RPMI8226 (cell line): ENCODE measurements around the gene CPT1A.
A peak's percentile ranks its signal among the peaks of the same experiment; 100 is the strongest.

ENCODE experiments used
- DNase-seq: peaks from one replicate; pipeline ENCODE4 v3.0.0-alpha.2; 2015

CPT1A gene

DNA sequence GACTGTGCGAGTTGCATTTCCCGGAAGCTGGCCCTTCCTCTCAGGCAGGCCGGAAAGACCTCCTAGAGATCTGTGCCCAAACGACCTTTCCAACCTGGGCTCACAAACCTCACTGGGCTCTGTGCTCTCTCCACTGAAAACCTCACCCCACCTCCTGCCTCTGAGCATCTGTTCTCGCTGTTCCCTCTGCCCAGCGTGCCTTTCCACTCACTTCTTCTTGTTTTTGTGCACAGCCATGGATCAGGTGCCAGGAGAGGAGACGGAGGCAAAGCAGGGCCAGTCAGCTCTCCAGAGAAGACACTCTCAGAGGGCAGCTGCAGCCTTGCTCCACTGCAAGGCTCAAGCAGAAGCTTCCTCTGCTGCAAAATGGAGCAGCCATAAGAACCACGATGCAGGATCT lies 10.9 kb upstream of the CPT1A start:
- DNase-seq: no peak

DNA sequence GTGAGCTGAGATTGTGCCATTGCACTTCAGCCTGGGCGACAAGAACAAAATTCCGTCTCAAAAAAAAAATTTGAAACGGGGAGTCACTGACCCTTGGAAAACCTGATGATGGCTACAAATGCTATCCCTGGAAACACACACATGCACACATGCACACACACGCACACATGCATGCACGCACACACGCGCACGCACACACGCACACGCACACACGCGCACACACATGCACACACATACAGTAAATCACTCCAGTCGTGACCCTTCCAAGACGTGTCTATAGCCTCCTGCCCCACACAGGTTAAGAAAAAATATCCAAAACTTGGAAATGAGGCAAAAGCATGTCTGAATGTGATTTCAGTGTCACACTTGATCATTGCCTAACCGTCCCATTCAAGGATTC lies 6.7 kb upstream of the CPT1A start:
- DNase-seq: no peak

- no peak for DNase-seq
These were observed 5.7 kb upstream of the CPT1A start for GRCh38 chr11:68847395-68847794.

DNA sequence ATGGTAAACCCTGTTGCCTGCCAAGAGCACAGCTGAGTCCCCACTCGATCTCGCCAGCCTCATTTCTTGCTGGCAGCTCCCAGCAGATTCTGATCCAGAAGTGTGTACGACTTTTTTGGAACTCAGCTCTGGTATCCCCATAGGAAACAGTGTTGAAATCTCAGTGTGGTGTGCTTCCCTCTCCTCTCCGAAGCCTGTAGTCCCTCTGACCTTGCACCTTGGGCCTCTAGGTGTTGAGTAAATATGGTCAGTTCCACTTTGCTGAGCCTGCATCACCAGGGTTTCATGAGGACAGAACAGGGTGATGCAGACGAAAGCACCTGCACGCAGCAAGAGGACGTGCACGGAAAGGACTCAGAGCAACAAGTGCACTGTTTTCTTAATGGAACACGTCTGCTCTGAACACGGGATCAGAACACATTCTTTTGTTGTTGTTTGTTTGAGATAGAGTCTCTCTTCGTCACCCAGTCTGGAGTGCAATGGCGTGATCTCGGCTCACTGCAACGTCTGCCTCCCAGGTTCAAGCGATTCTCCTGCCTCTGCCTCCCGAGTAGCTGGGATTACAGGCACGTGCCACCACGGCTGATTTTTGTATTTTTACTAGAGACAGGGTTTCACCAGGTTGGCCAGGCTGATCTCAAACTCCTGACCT lies 3.8 kb upstream of the CPT1A start:
- DNase-seq: no peak

DNA sequence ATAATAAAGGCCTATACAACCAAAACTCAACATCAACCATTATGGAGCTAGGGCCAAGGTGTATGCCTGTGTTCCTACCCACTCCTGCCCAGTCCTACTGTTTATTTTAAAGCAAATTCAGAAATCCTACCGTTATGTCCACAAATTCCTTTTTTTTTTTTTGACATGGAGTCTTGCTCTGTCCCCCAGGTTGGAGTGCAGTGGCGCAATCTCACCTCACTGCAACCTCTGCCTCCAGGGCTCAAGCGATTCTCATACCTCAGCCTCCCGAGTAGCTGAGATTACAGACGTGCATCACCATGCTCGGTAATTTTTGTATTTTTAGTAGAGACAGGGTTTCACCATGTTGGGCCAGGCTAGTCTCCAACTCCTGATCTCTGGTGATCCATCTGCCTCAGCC lies 3.1 kb upstream of the CPT1A start:
- no peak for DNase-seq

DNA sequence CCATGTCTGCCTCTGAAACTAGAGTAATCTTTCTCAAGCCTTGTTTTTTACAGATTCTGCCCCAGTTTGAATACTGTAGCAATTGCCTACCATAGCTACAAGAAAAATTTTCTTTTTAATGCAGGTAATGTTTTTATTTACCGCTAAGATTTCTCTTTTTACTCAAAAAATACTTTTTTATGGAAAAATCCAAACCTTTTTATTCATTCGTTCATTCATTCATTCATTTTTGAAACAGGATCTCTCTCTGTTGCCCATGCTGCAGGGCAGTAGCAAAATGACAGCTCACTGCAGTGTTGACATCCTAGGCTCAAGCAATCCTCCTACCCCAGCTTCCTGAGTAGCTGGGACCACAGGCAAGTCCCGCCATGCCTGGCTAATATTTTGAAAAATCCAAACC lies 2.7 kb upstream of the CPT1A start:
- DNase-seq: no peak

GRCh38 chr11:68843703-68844312 lies 2.1 kb upstream of the CPT1A start:
- peak; percentile 98 for DNase-seq

GRCh38 chr11:68843052-68843561 lies 1.4 kb upstream of the CPT1A start:
- peak; percentile 86 for DNase-seq

- DNase-seq: no peak
These were observed 823 bp upstream of the CPT1A start for GRCh38 chr11:68842427-68843051.

DNA sequence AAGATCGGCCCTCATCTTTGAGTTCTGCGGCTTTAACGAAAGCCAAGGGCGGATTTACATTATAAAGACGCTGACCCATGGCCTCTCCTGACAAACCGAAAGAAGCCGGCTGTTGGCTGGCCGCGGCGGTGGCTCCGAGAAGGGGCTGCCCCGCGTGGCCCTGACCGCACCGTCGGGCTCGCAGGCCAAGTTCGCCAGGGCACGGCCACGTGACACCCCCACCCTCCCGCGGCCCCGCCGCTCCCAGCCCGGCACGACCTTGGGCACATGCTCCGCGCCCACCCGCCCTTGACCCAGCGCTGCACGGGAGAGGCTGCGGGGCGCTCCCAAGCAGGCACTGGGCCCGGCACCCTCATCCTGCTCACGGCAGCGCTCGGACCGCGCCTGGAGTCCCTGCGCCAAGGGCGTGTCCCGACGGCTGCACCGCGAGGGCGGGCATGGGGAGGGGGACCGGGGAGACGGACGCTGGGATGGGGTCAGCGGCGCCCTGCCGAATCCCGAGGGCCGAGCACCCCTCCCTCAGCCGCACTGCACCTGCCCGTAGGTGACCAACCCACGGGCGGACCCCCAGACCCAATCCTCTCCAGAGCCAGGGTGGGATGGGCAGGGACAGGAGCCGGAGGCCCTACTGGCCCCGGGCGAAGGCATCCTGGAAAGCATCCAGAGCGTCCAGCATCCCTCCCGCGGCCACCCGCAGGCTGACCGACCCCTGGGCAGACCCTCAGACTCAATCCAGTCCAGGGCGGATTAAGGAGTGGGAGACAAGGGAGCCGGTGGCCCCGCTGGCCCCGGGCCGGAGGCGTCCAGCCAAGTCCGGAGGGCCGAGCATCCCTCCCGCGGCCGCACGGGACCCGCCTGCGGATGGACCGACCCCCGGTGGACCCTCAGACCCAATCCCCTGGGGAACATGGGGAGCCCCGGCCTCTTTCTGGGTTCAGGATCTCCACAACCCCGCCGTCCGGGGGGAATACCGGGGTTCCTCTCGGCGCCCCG lies 759 bp downstream of the CPT1A start:
- DNase-seq: peak; percentile 74

GRCh38 chr11:68839911-68840641 lies 1.6 kb downstream of the CPT1A start:
- DNase-seq: peak; percentile 82

DNA sequence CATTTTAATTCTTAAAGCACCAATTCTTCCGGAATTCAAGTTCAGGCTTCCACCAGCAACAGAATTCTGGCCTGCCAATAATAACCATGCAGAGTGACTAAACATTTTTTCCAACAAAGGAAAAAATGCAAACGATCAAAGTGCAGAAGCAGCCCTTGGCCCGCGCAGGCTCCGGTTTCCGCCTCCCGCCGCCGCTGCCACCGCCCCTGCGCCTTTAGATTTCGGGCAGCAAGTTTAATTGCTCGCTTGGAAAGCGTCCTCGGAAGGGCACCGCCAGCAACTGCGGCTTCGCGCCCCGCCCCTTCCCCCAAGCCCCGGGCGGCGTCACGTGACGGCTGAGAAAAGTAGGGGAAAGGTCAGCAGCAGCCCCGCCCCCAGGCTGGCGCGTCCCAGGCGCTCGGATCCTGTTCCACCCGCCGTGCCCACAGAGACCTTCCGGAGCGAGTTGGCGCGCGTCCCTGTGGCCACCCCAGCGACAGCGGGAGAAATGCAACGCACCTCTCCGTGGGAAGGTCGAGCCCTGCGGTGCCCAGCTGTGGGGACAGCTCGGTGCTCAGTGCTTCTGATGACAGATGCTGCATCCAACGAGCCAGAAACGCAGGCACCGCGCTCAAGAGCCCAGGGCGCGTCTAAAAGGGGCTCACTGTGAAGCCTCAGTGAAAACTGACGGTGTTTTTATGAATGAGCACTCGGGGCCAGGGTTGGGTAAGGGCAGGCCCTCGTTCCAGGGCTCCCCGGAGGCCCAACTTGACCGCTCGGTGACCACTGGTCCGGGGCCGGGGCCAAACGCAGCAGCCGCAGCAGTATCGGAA lies 2.5 kb downstream of the CPT1A start:
- peak; percentile 99 for DNase-seq

DNA sequence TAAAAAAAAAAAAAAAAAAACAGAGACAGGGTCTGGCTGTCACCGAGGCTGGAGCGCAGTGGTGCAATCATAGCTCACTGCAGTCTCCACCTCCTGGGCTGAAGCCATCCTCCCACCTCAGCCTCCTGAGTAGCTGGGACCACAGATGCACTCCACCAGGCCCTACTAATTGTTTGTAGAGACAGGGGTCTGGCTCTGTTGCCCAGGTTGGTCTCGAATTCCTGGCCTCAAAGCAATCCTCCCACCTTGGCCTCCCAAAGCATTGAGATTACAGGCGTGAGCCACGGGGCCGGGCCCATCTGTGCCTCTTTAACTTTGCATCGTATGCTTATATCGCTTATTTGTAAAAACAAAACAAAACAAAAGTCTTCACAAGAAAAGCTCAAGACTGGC lies 3.1 kb downstream of the CPT1A start:
- peak; percentile 39 for DNase-seq

DNA sequence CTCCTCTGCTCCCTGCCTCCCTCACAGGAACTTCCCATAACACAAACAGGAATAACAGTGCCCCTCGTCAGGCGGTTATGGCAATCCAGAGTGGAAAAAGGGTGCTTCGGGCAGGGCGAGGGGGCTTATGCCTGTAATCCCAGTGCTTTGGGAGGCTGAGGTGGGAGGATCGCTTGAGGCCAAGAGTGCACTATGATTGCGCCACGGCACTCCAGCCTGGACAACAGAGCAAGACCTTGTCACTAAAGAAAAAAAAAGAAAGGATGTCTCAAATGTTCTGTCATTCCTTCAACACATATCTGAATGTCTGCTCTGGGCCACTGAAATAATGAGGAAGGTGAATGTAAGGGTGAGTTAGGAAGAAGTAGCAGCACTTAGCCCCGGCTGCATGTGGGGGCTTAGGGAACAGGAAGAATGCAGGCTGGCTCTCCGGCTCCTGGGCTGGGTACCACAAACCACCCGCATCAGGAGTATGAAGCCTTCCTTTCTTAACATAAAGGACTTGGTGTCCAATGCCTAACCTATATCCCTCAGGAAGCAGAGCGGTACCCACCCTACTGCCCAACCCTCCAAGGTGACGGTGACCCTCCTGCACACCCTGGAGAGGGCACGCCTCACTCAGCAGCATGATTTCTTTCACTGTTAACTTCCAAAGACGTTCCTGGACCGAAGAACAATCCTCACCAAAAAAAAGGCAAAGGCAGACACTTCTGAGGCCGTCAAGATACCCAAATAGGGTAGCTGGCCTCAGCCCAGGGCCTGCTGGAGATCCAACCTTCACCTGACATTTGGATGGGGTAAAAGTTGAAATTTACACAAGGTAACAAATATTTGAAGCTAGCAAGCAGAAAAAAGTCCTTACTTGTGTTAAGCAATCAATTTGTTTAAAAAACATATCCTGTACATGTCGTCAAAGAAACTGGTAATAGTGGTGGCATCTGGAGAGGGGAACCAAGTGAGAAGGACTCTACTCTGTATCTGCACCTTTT lies 3.8 kb downstream of the CPT1A start:
- DNase-seq: no peak

- DNase-seq: no peak
These were observed 6.0 kb downstream of the CPT1A start for GRCh38 chr11:68835749-68836148.

GRCh38 chr11:68835328-68835727 lies 6.4 kb downstream of the CPT1A start:
- no peak for DNase-seq

DNA sequence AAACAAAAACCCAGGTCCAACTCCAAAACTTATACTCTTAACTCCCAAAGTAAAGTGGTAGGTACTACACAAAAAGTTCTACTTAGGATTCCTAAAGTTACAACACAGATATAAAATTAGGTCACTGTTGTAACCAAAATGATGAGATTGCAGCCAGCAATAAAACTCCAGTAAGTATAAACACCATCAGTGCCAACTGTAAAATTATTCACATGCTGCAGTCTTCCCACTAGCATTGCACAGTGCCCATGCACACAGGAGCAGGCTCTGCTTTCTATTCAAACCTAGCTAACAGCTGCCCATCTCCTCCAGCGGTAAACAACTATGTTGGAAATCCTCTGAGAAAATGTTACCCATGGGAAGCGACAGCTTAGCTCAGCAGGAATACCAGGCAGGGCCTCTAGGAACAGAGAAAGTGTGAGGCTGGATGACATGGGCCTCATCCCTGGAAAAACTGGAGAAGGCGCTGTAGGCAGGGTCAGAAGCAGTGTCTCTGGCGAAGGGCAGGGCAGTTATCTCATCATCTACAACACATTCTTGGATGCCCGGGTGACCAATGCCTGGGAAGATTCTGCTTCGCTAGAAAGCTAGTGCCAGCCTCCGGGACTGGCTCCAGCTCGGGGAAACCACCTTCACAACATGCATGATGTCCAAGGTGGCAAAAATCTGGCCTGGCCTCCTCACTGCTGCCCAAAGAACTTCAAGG lies 9.1 kb downstream of the CPT1A start:
- no peak for DNase-seq

DNA sequence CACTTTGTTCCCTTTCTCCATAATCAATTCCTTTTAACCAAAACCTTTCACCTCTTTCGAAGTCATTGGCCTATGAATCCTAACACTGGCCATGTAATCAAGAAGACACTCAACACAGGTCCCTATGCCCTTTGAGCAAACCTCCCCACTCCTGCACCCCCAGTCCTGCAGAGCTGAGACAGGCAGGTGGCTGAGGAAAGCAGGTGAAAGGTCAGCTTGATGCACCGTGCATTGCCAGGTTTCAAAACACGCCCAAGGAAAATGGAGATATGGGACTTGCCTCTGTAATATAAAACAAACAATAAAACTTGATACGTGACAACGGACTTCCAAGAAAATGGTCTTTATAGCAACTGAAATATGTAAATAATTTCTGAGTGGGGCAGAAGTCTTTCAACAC lies 10.6 kb downstream of the CPT1A start:
- no peak for DNase-seq

DNA sequence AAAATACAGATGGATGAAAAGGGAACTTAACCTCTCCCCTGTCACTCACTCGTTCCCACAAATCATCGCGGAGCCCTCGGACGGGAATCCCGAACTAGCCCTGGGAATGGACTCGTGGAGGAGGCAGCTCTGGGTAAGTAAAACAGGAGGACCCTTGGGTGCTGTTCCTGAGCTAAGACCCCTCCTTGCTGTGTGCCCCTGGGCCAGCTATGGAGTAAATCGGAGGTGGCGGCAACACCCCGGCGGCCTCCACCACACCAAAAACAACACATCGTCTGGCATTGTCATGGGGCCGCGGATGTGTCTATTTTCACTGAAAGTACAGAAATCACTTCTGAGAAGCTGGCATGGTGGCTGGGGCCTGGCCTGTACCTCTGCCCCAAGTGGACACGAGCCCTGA lies 12.1 kb downstream of the CPT1A start:
- DNase-seq: no peak

DNA sequence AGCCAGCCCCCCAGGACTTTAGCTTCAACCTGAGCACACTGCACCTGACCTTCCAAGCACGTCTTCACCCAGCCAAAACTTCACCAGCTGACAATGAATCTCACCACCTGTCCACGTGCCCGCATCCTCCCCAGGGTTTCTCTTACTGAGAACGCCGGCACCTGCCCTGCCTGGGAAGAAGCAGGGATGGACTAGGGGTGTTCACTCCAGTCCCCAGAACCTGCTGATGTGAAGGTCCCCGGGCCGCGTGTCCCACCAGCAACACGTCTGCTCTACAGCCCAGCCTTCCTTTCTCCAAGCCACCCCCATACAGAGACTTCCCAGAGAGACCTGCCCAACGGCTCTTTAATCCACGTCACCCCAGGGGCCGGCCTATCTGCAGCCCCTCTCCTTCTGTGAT lies 12.8 kb downstream of the CPT1A start:
- no peak for DNase-seq
